ENCODE measurements around the gene CD52. TPM values are rescaled to one million over a fixed set of nuclear protein-coding genes. Genes with fewer than 3 reads are reported as not detected.

CD52 gene
- total RNA-seq, 1 donor: not detected

DNA sequence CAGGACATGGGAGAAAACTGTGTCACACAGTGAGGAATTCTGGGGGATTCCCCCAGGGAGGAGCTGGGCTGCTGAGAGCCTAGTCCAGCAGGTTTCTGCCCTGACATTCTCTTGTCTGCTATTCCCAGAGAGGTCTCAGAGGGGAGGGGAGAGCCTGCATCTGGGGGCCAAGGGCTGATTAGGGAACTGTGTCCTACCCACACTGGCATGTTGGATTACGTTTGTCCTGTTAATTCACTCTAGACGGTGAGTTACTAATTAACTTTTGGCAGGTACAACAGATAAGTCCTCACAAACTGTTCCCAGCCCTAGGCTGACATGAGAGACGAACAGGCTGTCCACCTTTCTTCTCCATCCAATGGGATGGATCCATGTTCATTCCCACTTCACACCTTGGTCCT lies 40.5 kb upstream of the CD52 start:
- H3K4me3 ChIP-seq (ENCODE audit: low read depth, low read length): no peak overlapping the region
- no peak for DNase-seq (ENCODE audit: low read depth)
- no peak for TF ChIP-seq CTCF (IDR thresholded peaks at IDR 0.05; ENCODE audit: insufficient read depth, low read depth, low read length)

DNA sequence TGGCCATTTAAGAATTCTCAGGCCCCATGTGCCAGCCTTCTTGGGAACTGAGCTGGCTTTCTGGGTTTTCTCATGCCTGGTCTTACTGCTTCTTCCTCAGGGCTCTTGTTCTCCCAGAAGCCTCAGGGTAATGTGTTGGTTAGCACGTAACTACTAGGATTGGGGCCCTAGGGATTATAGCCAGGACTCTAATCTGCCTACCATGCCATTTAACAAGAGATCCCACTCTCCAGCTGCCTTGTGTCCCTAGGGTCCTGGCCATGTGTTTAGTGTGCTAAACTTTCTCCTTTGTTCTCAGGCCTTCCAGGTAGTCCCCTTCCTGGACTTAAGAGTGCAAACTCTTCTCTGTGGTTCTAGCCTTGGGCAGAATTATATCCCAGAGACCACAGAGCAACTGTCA lies 40.0 kb upstream of the CD52 start:
- no peak for DNase-seq (ENCODE audit: low read depth)
- TF ChIP-seq CTCF (IDR thresholded peaks at IDR 0.05; ENCODE audit: insufficient read depth, low read depth, low read length): no peak
- H3K4me3 ChIP-seq (ENCODE audit: low read depth, low read length): no peak overlapping the region

DNA sequence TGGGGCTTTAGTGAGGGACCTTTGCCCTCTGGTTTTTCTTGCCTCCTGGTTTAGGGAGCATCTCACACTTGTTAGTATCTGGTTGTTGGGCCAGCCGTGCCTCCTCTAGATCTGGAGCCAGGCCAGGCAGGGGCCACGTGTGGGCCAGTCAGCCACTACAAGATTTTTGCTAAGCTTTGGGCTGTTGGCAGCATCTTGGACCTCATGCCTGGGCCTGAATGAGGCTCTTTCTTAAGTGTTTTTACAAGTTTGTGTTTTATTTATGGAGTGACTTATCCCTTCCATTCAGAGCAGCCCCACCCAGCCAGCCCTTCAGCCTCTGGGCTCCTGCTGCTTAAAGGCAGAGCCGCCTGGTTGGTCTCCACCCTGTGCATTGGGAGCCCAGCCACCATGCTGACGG lies 39.5 kb upstream of the CD52 start:
- DNase-seq (ENCODE audit: low read depth): peak; percentile 92
- no peak for TF ChIP-seq CTCF (IDR thresholded peaks at IDR 0.05; ENCODE audit: insufficient read depth, low read depth, low read length)
- H3K4me3 ChIP-seq (ENCODE audit: low read depth, low read length): no peak overlapping the region

DNA sequence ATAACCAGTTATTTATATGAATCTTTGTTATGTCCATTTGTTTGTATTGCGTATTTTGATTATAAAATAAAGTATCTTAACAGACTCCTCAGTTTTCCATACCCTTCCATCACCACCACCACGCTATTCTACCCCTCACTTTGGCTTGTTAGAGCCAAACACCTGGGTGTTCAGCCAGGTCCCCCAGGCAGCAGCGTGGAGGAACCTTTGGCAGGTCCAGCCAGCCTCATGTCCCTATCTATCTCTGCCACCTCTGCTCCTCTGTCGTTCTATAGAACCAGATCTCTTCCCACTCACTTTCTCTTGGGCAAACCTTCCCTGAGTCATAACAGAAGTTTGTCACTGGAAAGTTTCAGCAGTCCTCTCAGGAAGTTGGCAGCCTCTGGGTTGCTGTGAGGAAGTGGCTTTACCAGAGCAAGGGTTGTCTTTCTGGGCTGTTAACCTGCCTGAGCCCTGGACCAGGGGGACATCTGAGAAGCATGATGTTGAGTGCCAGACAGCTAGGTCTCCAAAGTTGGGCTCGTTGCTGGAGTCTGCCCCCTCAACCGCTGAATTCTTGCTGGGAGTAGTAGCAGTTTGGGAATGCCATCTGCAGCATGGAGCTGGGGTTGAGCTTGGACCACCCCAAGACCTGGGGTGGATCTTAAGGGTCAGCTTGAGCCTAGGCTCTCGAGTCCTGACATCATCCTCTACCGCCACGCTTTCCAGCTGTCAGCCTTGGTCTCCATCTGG lies 38.9 kb upstream of the CD52 start:
- peak; percentile 68 for DNase-seq (ENCODE audit: low read depth)

DNA sequence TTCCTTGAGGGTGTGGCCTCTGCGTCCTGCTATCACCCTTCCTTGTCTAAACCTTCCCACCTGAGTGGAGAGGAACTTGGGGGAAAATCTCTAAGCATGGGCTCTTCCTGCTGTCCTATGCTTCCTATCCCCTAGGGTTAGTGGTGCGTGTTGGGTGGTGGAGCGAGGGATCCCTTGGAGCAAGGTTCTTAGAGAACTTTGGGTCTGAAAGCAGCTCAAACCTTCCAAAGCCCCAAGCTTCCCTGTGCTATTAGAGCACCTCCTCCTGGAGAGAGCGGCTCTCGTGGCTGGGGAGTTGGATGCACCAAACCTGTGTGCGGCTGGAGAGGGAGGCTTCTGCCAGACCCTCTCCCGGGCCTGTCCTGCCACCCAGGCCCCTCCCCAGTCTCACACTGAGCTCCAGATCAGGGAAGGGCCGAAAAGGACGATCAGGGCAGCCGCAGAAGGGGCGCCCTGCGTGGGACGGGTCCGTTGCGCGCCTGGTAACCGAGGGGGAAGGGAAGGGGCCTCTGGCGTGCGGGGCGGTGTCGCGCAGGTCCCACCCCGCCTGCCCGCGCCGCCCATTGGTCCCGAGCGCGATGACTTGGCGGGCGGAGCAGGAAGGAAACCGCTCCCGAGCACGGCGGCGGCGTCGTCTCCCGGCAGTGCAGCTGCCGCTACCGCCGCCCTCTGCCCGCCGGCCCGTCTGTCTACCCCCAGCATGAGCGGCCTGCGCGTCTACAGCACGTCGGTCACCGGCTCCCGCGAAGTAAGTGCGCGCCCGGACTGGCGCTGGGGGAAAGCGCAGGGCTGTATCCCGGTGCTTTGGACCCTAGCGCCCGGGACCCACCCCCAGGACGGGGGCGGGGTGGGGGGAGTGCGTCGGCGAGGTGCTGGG lies 38.1 kb upstream of the CD52 start, which contains the start of gene SH3BGRL3:
Gene SH3BGRL3, plus strand, starts transcription at position 631 of the 877 bp plus-strand sequence. Its CDS starts 70 bp downstream, at position 701.
- peak within 1 kb of the TSS; percentile 88 for H3K4me3 ChIP-seq (ENCODE audit: low read depth, low read length)
- TF ChIP-seq CTCF (IDR thresholded peaks at IDR 0.05; ENCODE audit: insufficient read depth, low read depth, low read length): peak; percentile 50
- DNase-seq (ENCODE audit: low read depth): peak; percentile 86

More for the DNA sequence above, 38.9 kb upstream of the CD52 start:
- no peak for TF ChIP-seq CTCF (IDR thresholded peaks at IDR 0.05; ENCODE audit: insufficient read depth, low read depth, low read length)
- peak overlapping the region; percentile 88 for H3K4me3 ChIP-seq (ENCODE audit: low read depth, low read length)

GRCh38 chr1:26280333-26281042 lies 37.3 kb upstream of the CD52 start:
- peak overlapping the region; percentile 88 for H3K4me3 ChIP-seq (ENCODE audit: low read depth, low read length)
- DNase-seq (ENCODE audit: low read depth): peak; percentile 58
- TF ChIP-seq CTCF (IDR thresholded peaks at IDR 0.05; ENCODE audit: insufficient read depth, low read depth, low read length): no peak
